GM19193 (cell line): Measurements from ENCODE around the gene PSME2.

ENCODE experiments used
- POLR2A ChIP-seq: IDR thresholded peaks from 4 replicates; pipeline ENCODE4 v1.6.1; 2011; ENCODE audit not compliant: insufficient read depth, insufficient read length; ENCODE audit errors: extremely low read depth

PSME2 gene

GRCh38 chr14:24182110-24182882, 35.9 kb upstream of the PSME2 start:
- TF ChIP-seq POLR2A, result peak; percentile 14

- peak; percentile 8 for TF ChIP-seq POLR2A
Measured at GRCh38 chr14:24181371-24182077, 35.1 kb upstream of the PSME2 start.

DNA sequence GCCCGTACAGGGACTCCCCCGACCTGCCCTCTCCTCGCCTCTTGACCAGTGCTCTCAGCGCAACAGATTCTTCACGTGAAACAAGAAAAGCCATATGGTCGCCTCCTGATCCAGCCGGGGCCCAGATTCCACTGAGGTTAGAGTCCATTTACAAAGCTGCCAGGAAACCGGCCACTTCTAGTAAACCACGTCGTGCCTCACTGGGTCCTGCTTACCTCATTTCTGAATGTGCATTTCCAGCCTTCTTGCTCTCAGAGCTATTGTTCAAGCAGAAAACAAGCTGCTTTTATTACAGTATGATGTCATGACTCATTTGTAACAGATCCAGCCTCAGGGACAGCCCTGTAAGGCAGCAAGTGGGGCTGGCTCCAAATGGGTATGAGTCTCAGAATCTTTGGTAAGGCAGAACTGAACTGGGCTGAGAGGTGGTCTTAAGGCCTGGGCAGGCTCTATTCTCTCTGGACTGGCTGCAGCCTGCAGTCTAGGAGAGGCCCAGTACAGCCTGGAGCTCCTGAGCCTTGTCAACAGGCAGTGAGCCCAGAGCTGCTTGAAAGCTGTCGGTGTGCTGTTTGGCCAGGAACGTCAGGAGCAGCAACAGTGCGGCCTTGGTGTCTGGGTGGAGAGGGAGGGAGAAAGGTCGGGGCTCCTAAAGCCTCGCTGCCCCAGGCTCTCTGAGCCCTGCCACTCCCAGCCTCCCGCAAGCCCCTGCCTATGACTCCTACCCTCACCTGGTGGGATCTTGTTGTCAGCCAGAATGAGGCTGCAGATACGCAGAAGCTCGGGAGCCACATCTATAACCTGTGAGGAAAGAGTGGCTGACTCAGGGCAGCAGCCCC, 33.8 kb upstream of the PSME2 start:
- TF ChIP-seq POLR2A, result peak; percentile 32

- TF ChIP-seq POLR2A, result peak; percentile 28
Measured at GRCh38 chr14:24179294-24179960, 33.0 kb upstream of the PSME2 start.

DNA sequence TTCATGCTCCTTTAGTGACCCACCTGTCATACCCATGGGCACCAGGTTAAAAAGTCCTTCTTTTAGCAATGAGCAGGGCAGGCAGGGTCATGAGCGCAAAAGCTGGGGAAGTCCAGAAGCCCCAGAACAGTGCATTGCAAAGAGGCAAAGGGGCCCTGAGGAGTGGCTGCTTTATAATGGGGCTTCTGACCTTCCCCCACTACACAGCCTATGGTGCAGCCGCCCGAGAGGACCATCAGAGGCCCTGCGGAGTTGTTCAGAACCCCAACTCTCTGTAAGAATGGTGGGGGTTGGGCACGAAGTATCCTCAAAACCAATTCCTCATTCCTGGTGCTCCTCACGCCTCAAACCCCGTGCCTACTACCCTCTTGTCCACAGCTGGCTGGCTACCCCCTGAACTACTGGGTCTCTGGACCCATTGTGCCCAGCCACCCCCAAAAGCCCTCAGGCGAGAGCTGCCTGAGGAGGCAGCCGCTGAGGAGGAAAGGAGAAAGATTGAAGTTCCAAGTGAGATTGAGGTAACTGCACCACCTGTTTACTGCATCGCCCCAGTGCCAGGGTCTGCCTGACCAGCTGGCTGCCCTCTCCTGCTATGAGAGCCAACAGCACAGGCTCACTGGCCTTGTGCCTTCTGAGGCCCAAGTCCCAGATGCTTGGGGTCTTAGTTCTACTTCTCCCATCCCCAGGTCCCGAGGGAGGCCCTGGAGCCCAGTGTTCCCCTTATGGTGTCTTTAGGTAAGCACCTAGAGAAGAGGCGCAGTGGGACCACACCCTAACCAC, 32.2 kb upstream of the PSME2 start:
- no peak for TF ChIP-seq POLR2A

DNA sequence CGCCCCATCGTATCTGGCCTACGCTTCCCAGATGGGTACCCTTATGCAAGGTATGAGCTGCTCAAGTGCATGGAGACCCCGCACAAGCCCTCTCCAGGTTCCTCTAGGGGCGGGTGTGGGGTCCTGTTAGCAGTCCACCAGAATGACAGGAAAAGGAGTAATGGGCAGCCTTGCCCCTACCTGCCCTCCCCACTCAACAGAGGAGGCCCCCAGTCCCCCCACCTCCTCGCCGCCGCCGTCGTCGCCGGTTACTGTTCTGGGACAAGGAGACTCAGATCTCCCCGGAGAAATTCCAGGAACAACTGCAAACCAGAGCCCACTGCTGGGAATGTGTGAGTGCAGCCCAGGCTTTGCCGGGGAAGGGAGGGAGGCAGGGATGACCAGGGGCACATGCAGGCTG, 31.5 kb upstream of the PSME2 start:
- TF ChIP-seq POLR2A, result no peak

DNA sequence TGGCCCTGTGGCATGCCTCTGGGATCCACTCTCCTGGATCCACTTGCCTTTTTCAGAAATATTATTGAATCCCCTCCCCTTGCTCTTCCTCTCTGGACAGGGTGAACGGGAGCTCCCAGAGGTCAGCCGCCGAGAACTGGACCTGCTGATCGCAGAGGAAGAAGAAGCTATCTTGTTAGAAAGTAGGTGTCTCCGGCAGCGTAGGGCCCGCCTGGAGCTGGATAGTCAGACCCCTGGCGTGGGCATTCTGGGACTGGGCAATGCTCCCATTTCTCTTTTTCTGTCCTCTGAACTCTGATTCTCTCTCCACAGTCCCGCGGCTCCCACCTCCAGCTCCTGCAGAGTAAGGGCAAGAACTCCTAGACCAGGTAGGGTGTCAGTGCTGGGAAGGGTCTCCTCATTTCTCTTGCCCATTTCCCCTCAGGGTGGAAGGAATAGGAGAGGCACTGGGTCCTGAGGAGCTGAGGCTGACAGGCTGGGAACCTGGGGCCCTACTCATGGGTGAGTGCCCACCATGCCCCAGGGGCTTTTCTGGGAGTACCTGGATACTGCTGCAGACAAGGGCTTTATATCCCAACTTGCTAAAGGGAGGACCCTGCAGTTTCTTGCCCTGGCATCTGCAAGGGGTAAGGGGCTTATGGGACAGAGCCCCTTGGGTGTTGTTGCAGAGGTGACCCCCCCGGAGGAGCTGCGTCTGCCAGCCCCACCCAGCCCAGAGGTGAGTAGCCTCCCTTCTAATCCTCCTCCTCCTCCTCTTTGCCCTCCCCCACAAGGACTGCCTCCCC, 30.8 kb upstream of the PSME2 start:
- no peak for TF ChIP-seq POLR2A

DNA sequence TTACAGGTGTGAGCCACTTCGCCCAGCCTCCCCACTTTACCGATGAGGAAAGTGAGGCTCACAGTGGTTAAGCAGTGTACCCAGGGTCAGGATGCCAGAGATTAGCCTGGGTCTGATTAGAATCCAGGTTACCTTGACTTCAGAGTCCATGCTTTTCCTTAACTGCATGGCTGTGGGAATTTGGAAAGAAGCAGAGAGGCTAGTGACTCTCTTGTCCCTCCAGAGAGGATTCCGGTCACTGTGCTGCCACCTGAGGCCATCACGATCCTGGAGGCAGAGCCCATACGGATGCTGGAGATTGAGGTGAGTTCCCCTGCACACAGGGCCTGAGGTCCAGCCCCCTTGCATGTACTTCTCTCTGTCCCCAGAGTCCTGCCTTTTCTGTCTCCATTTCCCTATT, 30.2 kb upstream of the PSME2 start:
- TF ChIP-seq POLR2A, result no peak

DNA sequence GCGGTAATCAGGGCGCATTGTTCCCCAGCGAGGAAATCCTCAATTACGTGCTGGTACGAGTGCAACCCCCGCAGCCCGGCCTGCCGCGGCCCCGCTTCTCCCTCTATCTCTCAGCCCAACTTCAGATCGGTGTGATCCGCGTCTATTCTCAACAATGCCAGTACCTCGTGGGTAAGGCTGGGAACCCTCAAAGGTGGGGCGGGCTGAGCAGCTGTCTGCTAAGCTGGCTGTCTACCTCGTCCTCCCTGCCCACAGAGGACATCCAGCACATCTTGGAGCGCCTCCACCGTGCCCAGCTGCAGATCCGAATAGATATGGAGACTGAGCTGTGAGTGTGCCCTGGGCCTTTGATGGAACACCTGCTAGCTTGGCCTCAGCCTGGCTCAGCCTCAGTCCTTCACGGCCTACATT, 26.5 kb upstream of the PSME2 start:
- TF ChIP-seq POLR2A, result peak; percentile 16

GRCh38 chr14:24172261-24172860, 26.0 kb upstream of the PSME2 start:
- no peak for TF ChIP-seq POLR2A

GRCh38 chr14:24171422-24172260, 25.2 kb upstream of the PSME2 start, which contains the start of gene REC8:
Gene REC8, plus strand, starts transcription at chr14:24172080. Its CDS starts 473 bp downstream, at chr14:24172553.
- peak; percentile 75 for TF ChIP-seq POLR2A

DNA sequence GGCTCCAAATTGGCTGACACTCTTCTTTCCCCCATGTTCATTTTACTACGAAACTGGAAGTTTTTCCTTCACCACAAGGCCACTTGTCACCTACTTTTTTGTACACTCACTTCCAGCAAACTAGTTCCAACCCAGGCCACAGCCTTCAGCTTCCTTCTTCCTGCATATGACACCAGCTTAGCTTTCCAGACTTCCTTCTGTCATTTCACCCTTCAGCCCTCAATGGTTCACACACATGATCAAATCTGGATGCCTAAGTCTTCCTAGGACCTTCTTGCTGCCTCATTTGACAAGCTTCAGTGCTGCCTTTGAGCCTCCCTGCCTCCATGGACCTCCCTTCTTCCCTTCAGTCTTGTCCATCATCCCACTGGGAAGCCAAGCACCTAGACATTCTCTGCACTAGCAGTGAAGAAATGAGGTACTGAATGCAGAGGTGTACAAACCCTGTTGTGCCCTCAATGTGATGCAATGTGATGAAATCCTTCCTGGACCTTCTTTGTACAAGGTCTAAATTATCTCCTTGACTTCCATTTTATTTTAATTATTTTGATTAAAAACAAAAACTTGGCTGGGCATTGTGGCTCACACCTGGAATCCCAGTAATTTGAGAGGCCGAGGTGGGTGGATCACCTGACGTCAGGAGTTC, 21.2 kb upstream of the PSME2 start:
- TF ChIP-seq POLR2A, result peak; percentile 39

DNA sequence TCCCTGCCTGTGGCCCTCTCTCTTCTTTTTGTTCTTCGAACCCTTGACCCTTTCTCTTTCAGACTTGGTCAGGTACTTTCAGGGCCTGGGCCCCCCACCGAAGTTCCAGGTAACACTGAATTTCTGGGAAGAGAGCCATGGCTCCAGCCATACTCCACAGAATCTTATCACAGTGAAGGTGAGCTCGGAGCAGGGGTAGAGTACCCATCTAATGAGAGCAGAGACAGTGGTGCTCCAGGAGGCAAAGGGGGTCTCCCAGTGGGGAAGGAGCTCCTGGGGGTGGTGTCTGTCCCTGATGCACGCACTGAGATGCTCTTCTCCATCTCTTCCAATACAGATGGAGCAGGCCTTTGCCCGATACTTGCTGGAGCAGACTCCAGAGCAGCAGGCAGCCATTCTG, 19.4 kb upstream of the PSME2 start:
- no peak for TF ChIP-seq POLR2A
